ENCODE results near the gene HHAT.

GRCh38 chr1:210328746-210329503 lies at the start of gene HHAT:
- TF ChIP-seq POLR2A (IDR thresholded peaks at IDR 0.05; ENCODE audit: low read length) (peak; percentile 49), MAX (IDR thresholded peaks at IDR 0.05) (peak; percentile 57), CTCF (IDR thresholded peaks at IDR 0.05) (no peak), NR3C1 (IDR thresholded peaks at IDR 0.05) (no peak), EHMT2 (IDR thresholded peaks at IDR 0.05; ENCODE audit: low read depth) (no peak), MYC (IDR thresholded peaks at IDR 0.05; ENCODE audit: borderline replicate concordance, low read length) (no peak), ELK1 (IDR thresholded peaks at IDR 0.05; ENCODE audit: low read depth, low read length) (no peak), TP53 (CRISPR knock-in tag; IDR thresholded peaks at IDR 0.05) (no peak), RAD21 (conservative IDR thresholded peaks at IDR 0.05 in 1 of 2, IDR thresholded peaks at IDR 0.05 in 1 of 2) (no peak), EHF (CRISPR knock-in tag; IDR thresholded peaks at IDR 0.05) (no peak)
